Neural progenitor cell (in vitro differentiated cells): ENCODE measurements around the gene GPRIN2.

Experiments
- EZH2 ChIP-seq: fragments of 200-600 bp; sonication (generic); IDR thresholded peaks from 2 replicates; pipeline ENCODE4 v1.6.1; 2017; ENCODE audit warnings: antibody characterized with exemption, mild to moderate bottlenecking, moderate library complexity
- EZH2phosphoT487 ChIP-seq: fragments of 200-600 bp; sonication (generic); IDR thresholded peaks from 2 replicates; pipeline ENCODE4 v1.6.1; 2017; ENCODE audit warnings: antibody characterized with exemption
- TF ChIP-seq, protein P1 (sequence below): fragments of 200-600 bp; sonication (generic); IDR thresholded peaks from 2 replicates; pipeline ENCODE4 v1.5.1; 2017; ENCODE audit warnings: antibody characterized with exemption, mild to moderate bottlenecking

DNA sequence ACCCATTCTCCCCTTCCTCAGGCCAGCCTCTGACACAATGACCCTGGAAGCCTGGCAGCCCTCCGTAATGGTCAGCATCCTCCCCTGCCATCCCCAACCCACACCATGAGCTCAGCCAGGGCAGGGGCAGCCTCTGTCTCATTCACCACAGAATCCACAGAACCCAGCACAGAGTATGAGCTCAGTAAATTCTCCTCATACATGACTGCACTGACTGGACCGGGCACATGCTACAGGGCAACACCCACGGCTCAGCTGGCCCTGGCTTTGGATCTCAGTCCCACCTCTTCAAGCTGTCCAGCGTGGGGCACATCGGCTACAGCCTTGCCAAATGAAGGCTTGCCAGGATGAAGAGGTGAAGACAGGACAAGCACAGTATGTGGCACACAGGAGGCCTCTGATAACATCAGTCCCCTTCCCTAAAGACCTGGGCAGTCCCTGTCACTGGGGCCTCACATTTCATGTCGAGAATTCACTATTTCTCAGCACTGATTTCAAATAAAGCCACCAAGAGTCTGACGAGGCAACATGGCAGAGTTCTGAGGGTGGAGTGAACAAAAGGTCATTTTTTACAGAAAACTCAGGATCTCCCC is 7.9 kb downstream of the GPRIN2 start:
- TF ChIP-seq, protein P1, sequence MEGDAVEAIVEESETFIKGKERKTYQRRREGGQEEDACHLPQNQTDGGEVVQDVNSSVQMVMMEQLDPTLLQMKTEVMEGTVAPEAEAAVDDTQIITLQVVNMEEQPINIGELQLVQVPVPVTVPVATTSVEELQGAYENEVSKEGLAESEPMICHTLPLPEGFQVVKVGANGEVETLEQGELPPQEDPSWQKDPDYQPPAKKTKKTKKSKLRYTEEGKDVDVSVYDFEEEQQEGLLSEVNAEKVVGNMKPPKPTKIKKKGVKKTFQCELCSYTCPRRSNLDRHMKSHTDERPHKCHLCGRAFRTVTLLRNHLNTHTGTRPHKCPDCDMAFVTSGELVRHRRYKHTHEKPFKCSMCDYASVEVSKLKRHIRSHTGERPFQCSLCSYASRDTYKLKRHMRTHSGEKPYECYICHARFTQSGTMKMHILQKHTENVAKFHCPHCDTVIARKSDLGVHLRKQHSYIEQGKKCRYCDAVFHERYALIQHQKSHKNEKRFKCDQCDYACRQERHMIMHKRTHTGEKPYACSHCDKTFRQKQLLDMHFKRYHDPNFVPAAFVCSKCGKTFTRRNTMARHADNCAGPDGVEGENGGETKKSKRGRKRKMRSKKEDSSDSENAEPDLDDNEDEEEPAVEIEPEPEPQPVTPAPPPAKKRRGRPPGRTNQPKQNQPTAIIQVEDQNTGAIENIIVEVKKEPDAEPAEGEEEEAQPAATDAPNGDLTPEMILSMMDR = no peak
- no peak for TF ChIP-seq EZH2
- no peak for TF ChIP-seq EZH2phosphoT487
